KMS-11 (cell line): ENCODE results near the gene C18orf32.

Experiments used
- H2AFZ ChIP-seq: fragments of 200-600 bp; sonication (generic); 2 replicates; pipeline ENCODE4 v1.6.1; 2016; ENCODE audit warnings: antibody characterized with exemption, mixed run types, low read depth
- H3K27ac ChIP-seq: fragments of 200-600 bp; sonication (generic); 2 replicates; pipeline ENCODE4 v1.6.1; 2016; ENCODE audit warnings: mild to moderate bottlenecking, mixed run types
- H3K27me3 ChIP-seq: fragments of 200-600 bp; sonication (generic); 2 replicates; pipeline ENCODE4 v1.6.1; 2017; ENCODE audit warnings: mild to moderate bottlenecking, low read depth, mixed run types, moderate library complexity; ENCODE audit not compliant: insufficient read depth
- H3K36me3 ChIP-seq: fragments of 200-600 bp; sonication (generic); 2 replicates; pipeline ENCODE4 v1.6.1; 2017; ENCODE audit warnings: mild to moderate bottlenecking, mixed run types; ENCODE audit not compliant: insufficient read depth
- H3K4me1 ChIP-seq: fragments of 200-600 bp; sonication (generic); 2 replicates; pipeline ENCODE4 v1.6.1; 2016; ENCODE audit warnings: mild to moderate bottlenecking, low read depth, mixed run types; ENCODE audit not compliant: poor library complexity, severe bottlenecking
- H3K4me2 ChIP-seq: fragments of 200-600 bp; sonication (generic); 2 replicates; pipeline ENCODE4 v1.7.0; 2016; ENCODE audit warnings: mild to moderate bottlenecking, mixed run types
- H3K4me3 ChIP-seq: fragments of 200-600 bp; sonication (generic); IDR thresholded peaks from 2 replicates; pipeline ENCODE4 v1.6.1; 2017; ENCODE audit warnings: low read depth, low read length, mixed read lengths; ENCODE audit not compliant: insufficient read depth
- H3K79me2 ChIP-seq: fragments of 200-600 bp; sonication (generic); 2 replicates; pipeline ENCODE4 v1.6.1; 2016; ENCODE audit warnings: low read depth, mixed run types; ENCODE audit not compliant: insufficient read depth
- H3K9ac ChIP-seq: fragments of 200-600 bp; sonication (generic); 2 replicates; pipeline ENCODE4 v1.6.1; 2016; ENCODE audit warnings: mild to moderate bottlenecking, mixed run types
- H4K20me1 ChIP-seq: fragments of 200-600 bp; sonication (generic); 2 replicates; pipeline ENCODE4 v1.6.1; 2016; ENCODE audit warnings: mild to moderate bottlenecking, mixed run types; ENCODE audit not compliant: insufficient read depth
- CTCF ChIP-seq: fragments of 200-600 bp; sonication (generic); conservative IDR thresholded peaks from 2 replicates; pipeline ENCODE4 v1.6.1; 2017; ENCODE audit warnings: low read depth, mild to moderate bottlenecking, antibody characterized with exemption, low read length, moderate library complexity, mixed read lengths

The C18orf32 gene

DNA sequence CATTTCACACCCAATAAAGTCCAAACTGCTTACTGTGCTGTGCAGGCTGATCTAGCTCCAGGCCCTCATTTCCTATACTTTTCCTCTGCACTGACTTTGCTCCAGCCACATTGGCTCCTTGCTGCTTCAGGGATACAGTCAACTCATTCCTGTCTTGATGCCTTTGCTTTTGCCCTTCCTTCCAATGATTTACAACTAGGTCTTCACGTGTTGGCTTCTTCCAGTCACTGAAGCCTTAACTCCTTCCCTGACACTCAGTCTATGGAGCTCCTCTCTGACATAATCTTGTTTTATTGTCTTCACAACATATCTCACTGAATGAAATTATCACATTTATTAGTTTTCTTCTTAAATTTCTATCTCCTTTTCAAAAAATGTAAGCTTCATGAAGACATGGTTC, 16.9 kb upstream of the C18orf32 start:
- no peak overlapping the region for H3K9ac ChIP-seq
- H3K79me2 ChIP-seq = no peaks in the 10 kb centered on the region
- no peaks in the 10 kb centered on the region for H4K20me1 ChIP-seq
- no peak overlapping the region for H2AFZ ChIP-seq
- H3K27ac ChIP-seq = no peak overlapping the region
- H3K4me1 ChIP-seq = no peaks in the 10 kb centered on the region
- no peak overlapping the region for H3K4me3 ChIP-seq
- no peaks in the 10 kb centered on the region for H3K27me3 ChIP-seq
- H3K4me2 ChIP-seq = no peak overlapping the region
- no peak for TF ChIP-seq CTCF
- no peaks in the 10 kb centered on the region for H3K36me3 ChIP-seq

- Histone ChIP-seq H3K4me1 (no peaks in the 10 kb centered on the region), H3K4me3 (no peak overlapping the region), H2AFZ (no peak overlapping the region), H3K27ac (no peak overlapping the region), H3K79me2 (no peaks in the 10 kb centered on the region), H4K20me1 (no peaks in the 10 kb centered on the region), H3K27me3 (no peaks in the 10 kb centered on the region), H3K36me3 (no peaks in the 10 kb centered on the region), H3K4me2 (no peak overlapping the region), H3K9ac (no peak overlapping the region)
- no peak for TF ChIP-seq CTCF
These were observed 13.3 kb upstream of the C18orf32 start for GRCh38 chr18:49500201-49500921.

DNA sequence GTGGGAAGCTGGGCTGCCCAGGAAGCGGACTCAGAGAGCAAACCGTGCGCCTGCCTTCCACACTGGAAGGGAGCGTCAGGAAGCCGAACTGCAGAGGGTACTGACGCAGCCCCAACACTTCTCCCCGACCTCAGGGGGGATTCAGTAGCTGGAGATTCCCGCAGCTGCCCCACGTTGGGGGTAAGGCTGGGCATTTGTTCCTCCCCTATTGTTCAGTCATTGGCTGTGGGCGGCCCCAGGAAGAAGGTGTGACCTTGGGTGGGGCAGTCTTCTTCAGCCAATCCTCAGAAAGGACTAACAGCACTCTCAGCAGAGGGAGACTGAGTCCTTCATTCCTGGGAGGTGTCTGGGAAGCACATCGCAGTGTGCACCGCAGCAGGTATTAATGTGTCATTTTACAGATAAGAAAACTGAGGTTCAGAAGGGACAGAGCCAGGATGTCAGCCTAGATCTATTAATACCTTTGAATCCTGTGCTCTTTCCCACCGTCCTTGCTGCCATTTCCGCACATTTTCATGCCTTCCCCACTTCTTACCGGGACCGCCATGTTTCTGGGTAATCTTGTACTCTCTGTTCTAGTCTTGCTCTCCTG, 12.1 kb upstream of the C18orf32 start:
- Histone ChIP-seq H3K4me3 (no peak overlapping the region), H3K4me2 (no peak overlapping the region), H3K36me3 (no peaks in the 10 kb centered on the region), H4K20me1 (no peaks in the 10 kb centered on the region), H3K9ac (no peak overlapping the region), H3K27ac (no peak overlapping the region), H3K27me3 (no peaks in the 10 kb centered on the region), H3K79me2 (no peaks in the 10 kb centered on the region), H3K4me1 (no peaks in the 10 kb centered on the region), H2AFZ (no peak overlapping the region)
- no peak for TF ChIP-seq CTCF

DNA sequence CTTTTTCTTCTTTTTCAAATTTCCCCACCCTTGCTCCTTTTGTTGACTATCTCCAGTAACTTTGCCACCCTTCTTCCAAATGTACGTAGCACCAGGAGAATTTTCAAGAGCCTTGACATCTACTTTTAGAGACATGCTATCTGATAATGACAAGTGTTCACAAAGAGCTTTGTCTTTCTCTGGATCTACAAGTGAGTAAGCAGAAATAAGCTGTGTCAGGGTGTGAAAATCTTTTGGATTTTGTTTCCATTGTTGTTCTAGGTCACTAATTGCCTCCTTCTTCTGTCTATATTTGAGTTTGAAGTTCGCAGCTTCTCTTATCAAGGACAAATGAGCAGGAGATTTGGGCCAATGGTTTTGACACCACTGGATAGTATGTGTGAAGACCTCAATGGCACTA, 8.4 kb upstream of the C18orf32 start:
- Histone ChIP-seq H3K9ac (no peak overlapping the region), H3K27ac (no peak overlapping the region), H3K27me3 (no peaks in the 10 kb centered on the region), H3K4me1 (peaks cover 7% of the 10 kb centered on the region), H4K20me1 (no peaks in the 10 kb centered on the region), H3K4me2 (no peak overlapping the region), H2AFZ (no peak overlapping the region), H3K79me2 (peaks cover 18% of the 10 kb centered on the region), H3K4me3 (no peak overlapping the region), H3K36me3 (peaks cover 13% of the 10 kb centered on the region; the same call in 1 of the 2 replicates)
- TF ChIP-seq CTCF = no peak
